Measurements from ENCODE around the gene HECTD1.

GRCh38 chr14:31190717-31191263, 16.8 kb downstream of the HECTD1 start:
- TF ChIP-seq CTCF (IDR thresholded peaks at IDR 0.05; ENCODE audit: low read length) (no peak), EZH2phosphoT487 (IDR thresholded peaks at IDR 0.05; ENCODE audit: low read length) (no peak)

All from MM.1S (cell line).